ENCODE results near the gene OR1F1.
"Not testable (repeated sequence)": the region's sequence is repeated elsewhere in the genome, so short reads cannot be mapped to it uniquely, and the experiment has no call there.

Gene OR1F1

DNA sequence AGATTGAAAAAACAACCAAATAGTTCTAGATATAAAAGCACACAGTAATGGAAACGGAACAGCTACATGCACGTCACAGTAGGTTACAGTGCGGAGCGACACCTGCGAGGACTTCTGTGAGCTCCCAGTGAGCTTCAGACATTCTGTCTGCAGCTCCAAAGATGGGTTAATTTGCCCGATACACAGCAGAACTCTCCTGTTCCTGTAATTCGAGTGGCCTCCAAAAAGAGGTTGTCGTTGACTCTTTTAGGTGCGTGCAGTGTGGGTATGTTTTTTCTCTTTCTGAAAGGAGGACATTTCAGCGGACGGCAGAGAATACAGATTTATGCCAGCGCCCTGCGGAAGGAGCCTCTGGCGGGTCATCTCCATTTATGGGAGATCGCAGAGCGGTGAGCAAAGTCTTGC is 2.9 kb downstream of the OR1F1 start:
- no peak overlapping the region for H3K27ac ChIP-seq
- TF ChIP-seq, protein P1, sequence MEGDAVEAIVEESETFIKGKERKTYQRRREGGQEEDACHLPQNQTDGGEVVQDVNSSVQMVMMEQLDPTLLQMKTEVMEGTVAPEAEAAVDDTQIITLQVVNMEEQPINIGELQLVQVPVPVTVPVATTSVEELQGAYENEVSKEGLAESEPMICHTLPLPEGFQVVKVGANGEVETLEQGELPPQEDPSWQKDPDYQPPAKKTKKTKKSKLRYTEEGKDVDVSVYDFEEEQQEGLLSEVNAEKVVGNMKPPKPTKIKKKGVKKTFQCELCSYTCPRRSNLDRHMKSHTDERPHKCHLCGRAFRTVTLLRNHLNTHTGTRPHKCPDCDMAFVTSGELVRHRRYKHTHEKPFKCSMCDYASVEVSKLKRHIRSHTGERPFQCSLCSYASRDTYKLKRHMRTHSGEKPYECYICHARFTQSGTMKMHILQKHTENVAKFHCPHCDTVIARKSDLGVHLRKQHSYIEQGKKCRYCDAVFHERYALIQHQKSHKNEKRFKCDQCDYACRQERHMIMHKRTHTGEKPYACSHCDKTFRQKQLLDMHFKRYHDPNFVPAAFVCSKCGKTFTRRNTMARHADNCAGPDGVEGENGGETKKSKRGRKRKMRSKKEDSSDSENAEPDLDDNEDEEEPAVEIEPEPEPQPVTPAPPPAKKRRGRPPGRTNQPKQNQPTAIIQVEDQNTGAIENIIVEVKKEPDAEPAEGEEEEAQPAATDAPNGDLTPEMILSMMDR (conservative IDR thresholded peaks at IDR 0.05): no peak

DNA sequence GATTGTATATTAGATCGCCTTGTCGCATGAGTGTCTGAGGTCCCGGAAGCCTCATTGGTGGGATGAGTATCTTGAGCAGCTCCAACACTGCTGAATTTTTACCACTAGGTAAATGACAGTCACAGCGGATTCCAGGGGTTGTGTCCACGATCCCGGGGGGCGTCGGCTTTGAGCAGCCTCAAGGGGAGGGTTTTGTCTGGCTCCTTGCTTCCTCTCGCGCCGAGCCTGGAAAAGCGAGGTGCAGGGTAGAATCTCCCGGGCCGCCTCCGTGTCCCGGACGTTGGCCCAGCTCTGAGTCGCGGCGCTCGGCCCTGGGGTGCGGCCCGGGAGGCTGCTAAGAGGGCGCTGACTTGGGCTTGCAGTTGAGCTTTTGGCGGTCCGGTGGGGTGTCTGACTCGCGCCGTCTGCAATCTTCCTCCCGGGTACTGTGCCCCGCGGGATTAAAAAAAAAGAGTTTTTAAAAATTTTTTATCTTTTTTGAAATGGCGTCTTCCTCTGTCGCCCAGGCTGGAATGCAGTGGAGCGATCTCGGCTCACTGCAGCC is 4.5 kb downstream of the OR1F1 start:
- no peak overlapping the region for H3K27ac ChIP-seq
- TF ChIP-seq, protein P1 (conservative IDR thresholded peaks at IDR 0.05): no peak

DNA sequence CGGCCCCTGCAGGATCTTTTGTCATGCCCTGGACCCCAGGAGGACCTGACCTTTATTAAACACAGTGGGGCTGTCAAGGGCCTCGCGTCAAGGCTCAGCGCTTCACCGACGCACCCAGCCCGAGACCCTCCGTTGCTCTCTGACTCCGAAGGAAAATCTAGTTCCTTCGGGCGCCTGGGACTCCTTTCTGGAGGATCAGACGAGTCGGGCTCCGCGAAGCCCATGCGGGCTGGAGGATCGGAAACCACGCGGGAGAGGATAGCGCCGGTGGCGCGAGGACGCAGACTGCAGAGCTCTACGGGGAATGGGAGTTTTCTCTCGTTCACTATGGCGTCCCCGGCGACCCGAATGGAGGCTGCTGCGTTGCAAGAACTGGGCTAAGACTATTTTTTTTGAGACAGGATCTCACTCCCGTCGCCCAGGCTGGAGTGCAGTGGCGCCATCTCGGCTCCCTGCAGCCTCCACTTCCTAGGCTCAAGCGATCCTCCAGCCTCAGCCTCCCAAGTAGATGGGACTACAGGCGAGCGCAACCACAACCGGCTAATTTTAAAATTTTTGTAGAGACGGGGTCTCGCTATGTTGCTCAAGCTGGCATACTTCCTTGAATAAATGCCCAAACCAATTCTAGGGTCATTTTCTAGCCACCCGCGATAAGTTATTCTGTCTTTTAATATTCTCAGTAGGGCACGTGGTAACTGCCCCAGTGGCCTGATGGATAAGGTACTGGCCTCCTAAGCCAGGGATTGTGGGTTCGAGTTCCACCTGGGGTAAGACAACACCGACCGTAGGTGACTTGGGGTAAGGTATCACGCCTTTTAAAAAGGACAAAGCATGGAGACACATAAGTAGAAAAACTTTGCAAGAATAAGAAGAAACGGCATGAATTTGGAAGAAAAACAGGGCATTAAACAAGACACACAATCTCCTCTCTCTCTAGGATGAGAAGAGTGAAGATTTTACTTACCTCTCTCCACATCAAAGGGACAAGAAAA is 5.5 kb downstream of the OR1F1 start:
- no peak overlapping the region for H3K27ac ChIP-seq
- TF ChIP-seq, protein P1 (conservative IDR thresholded peaks at IDR 0.05): no peak

DNA sequence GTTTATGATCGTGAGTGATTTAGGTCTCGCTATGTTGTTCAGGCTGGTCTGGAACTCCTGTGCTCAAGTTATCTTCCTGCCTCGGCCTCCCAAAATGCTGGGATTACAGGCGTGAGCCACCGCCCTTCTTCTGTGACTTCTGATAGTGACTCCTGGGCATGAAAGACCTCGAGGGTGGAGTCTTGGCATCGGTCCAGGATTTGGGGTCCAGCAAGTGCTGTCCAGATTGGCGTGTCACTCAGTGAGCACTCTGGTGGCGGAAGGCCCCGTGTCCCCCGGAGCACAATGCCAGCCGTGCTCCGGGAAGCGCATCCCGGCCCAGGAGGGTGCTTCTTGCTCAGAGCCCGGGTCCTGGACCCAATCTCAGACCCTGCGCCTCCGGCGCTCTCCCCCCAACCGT is 6.8 kb downstream of the OR1F1 start:
- no peak overlapping the region for H3K27ac ChIP-seq
- TF ChIP-seq, protein P1 (conservative IDR thresholded peaks at IDR 0.05): no peak

DNA sequence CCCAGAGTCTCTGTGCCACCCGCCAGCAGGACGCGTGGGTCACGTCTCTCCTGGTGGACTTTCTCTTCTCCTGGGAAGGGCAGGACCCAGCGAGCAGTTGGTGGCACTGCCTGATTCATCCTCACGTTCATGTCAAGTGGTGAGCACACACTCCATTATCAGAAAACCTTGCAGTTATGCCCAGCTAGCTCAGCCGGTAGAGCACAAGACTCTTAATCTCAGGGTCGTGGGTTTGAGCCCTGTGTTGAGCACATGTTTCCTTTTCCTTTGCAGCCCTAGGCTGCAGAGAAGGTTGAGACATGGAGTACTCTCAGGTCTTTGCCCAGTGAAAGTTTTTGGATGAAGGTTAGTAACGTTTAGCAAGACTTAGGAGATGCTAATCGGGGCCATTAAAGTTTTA is 8.0 kb downstream of the OR1F1 start:
- H3K27ac ChIP-seq: no peak overlapping the region
- TF ChIP-seq, protein P1 (conservative IDR thresholded peaks at IDR 0.05): no peak

DNA sequence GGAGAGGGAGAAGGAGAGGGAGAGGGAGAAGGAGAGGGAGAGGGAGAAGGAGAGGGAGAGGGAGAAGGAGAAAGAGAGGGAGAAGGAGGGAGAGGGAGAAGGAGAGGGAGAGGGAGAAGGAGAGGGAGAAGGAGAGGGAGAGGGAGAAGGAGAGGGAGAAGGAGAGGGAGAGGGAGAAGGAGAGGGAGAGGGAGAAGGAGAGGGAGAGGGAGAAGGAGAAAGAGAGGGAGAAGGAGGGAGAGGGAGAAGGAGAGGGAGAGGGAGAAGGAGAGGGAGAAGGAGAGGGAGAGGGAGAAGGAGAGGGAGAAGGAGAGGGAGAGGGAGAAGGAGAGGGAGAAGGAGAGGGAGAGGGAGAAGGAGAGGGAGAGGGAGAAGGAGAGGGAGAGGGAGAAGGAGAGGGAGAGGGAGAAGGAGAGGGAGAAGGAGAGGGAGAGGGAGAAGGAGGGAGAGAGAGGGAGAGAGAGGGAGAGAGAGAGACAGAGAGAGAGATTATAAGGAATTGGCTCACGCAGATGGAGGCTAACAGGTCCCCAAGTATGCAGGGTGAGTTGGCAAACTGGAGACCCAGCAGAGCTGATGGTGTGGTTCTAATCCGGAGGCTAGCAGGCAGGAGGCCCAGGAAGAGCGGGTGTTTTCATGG is 9.8 kb downstream of the OR1F1 start:
- H3K27ac ChIP-seq: not testable (repeated sequence)

DNA sequence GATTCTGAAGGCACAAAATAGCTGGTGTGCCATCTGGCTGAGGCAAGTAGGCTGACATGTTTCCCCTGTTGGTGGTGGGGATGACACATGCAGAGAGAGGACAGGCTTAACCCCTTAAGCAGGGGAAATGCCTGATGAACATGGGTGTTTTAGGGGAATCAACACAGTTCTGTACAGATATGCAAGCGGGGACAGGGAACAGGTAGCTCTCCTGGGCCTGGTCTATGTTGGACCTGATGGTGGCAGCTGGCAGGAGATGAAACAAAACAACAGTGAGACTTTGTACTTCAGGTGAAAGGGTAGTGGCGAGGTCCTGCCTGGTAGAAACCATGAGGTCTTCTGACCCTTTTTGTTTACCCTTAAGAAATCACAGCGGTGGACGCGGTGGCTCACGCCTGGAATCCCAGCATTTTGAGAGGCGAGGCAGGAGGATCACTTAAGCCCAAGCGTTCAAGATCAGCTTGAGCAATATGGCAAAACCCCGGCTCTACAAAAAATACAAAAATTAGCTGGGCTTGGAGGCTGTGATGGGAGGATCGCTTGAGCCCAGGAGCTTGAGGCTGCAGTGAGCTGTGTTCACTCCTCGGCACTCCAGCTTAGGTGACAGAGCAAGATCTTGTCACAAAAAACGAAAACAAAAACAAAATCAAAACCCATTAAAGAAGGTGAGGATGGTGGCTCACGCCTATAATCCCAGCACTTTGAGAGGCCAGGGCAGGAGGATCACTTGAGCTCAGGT is 10.5 kb downstream of the OR1F1 start:
- TF ChIP-seq, protein P1 (conservative IDR thresholded peaks at IDR 0.05): no peak
- no peak overlapping the region for H3K27ac ChIP-seq
